ENCODE data around the gene GIPC3.

Gene GIPC3, protein sequence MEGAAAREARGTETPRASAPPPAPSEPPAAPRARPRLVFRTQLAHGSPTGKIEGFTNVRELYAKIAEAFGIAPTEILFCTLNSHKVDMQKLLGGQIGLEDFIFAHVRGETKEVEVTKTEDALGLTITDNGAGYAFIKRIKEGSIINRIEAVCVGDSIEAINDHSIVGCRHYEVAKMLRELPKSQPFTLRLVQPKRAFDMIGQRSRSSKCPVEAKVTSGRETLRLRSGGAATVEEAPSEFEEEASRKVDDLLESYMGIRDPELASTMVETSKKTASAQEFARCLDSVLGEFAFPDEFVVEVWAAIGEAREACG

GRCh38 chr19:3585301-3586126 is at the start of gene GIPC3:
TSS of gene GIPC3 (plus strand) at chr19:3585478. CDS start at chr19:3585598, 120 bp downstream.
- no peak for DNase-seq

DNA sequence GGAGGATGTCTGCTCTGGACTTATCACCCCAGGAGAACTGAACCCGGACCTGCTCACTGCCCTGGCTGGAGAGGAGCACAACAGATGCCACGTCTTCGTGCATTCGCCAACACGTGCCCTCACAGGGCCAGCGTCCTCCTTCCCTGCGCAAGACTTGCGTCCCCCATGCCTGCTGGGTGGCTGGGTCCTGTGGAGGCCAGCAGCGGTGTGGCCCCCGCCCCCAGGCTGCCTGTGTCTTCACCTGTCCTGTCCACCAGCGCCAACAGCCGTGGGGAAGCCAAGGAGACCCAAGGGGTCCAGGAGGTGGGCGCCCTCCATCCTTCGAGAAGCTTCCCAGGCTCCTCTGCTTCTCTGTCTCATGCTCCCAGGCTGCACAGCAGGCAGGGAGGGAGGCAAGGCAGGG is 49.7 kb upstream of the GIPC3 start:
- DNase-seq: no peak

DNA sequence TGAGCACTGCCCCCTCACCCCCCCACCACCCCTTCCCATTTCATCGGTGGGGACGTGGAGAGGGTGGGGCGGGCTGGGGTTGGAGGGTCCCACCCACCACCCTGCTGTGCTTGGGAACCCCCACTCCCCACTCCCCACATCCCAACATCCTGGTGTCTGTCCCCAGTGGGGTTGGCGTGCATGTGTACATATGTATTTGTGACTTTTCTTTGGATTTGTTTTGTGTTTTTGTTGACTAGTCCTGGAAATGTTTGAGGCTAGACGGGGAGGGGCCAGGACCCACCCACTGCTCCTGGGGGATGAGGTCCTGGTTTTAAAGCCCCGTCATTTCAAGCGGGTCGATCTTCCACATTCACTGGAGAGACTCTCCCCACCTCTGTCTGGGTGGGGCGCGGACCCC is 49.3 kb upstream of the GIPC3 start:
- DNase-seq: no peak

- DNase-seq: no peak
These were observed 48.7 kb upstream of the GIPC3 start for GRCh38 chr19:3536429-3537100.

DNA sequence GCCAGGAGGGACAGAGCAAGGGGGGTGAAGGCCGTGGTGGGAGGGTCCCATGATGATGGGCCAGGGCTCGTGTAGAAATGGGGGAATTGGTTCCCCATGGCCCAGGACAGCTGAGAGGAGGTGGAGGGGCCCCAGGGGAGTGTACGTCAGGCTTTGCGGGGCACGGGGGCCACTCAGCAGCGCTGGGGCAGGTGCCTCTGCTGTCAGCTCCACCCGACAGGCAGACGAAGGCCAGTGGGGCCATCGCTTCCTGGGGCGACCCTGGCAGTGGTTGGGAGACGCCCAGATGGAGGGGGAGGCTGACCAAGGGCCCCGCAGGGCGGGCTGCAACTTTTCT is 48.2 kb upstream of the GIPC3 start:
- no peak for DNase-seq

DNA sequence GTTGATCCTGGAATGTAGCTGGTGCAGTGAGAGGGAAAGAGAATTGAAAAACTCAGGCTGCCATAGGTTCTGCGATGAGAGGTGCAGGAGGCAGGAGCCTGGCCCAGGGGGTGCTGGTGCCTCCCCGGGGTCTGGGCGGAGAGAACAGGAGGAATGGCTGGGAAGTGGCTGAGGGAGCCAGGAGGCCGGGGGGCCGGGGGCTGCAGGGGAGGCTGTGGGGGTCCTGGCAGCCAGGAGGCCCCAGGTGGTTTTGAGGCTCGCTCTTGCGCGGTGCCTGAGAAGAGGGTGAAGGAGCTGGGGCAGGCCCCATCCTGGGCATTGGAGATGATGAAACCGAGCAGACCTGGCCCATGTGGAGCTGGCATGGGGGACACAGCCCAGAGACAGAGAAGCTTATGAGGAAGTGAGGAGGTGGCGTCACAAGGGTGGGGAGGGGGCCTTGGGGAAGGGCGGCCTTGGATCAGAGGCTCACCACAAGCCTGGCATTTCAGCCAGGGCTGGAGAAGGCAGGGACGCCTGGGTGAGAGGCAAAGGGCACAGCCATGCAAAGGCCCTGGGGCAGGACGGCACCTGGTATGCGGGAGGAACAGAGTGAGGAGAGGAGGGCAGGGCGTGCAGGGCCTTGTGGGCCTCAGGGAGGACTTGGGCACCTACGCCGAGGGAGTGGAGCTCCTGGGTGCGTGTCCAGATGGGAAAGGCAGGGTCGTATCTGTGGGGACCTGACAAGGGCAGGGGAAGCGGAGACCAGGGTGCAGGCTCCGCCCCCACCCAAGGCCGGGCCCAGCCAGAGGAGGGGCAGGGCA is 47.6 kb upstream of the GIPC3 start:
- DNase-seq: no peak

DNA sequence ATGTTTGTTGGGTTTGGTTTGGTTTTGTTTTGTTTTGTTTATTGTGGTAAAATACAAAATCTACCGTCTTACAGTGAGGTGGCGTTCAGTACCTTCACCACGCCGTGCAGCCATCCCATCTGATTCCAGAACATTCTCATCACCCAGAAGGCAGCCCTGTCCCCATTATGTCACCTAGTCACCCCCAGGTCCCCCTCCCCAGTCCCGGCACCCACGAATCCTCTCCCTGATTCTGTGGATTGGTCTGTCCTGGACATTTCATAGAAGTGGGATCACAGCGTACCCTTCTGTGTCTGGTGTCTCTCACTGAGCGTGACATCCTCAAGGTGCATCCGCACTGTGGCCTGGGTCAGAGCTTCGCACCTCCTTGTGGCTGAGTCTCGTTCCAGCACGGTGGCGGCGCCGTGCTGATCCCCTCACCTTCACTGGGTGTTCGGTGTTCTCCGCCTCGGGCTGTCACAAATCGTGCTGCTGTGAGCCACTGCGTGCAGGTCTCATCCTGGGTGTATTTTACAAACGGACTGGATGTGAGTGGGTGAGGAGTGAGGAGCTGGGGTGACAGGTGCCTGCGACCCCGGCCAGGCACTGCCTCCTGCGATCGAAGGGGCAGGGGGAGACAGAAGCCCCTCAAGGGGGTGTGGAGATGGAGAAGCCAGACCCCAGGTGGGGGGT is 46.9 kb upstream of the GIPC3 start:
- DNase-seq: no peak

DNA sequence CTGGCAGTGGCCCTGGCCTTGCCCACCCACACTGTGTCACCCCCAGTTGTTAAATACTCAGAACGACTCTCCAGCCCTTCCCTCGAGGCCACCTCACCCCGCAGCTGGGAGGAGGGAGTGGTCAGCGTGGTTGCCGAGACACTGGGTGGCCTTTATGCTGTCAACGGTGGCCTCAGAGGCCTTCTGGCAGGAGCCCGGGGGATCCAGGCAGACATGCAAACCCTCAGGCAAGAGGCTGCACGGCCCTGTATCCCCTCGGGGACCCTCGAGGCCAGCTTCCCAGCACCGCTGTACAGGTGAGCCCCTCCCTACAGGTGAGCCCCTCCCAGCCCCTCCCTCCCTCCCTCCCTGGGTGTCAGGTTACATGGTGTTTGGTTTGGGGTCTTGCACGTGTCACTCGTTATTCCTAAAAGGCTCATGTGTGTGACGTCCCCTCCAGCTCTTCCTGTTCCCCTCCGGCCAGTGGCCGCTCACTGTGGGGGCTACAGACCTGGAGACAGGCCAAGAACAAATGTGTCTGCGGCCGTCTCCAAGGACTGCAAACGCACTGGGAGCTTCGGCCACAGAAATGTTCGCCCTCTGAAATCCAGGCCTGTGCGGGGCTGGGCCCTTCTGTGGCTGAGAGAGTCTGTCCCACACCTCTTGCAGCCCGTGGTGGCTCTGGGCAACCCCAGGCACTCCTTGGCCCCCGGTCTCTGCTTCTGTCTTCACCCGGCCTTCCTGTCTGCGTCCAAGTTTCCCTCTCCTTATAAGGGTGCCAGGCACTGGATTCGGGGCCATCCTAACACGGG is 46.1 kb upstream of the GIPC3 start, which contains the start of gene TEKTIP1:
Gene TEKTIP1 (plus strand): TSS at position 210 of the 791 bp plus-strand sequence. CDS start 4 bp downstream, at position 214.
- DNase-seq: no peak

DNA sequence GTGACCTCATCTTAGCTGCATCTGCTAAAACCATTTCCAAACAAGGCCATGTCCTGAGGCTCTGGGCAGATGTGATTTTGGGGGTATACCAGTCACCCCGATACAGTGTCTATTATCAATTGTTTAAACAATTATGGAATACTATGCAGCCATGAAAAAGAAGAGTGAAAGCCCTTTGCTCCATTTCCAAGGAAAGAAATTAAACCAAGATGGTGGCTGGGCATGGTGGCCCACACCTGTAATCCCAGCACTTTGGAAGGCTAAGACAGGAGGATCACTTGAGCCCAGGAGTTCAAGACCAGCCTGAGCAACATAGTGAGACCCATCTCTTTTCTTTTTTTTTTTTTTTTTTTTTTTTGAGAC is 45.5 kb upstream of the GIPC3 start:
- no peak for DNase-seq

GRCh38 chr19:3543150-3544057 is 41.9 kb upstream of the GIPC3 start:
- no peak for DNase-seq

GRCh38 chr19:3544058-3544376 is 41.3 kb upstream of the GIPC3 start:
- DNase-seq: no peak

- no peak for DNase-seq
These were observed 40.3 kb upstream of the GIPC3 start for GRCh38 chr19:3544742-3545668.

GRCh38 chr19:3545669-3546034 is 39.6 kb upstream of the GIPC3 start:
- no peak for DNase-seq

DNA sequence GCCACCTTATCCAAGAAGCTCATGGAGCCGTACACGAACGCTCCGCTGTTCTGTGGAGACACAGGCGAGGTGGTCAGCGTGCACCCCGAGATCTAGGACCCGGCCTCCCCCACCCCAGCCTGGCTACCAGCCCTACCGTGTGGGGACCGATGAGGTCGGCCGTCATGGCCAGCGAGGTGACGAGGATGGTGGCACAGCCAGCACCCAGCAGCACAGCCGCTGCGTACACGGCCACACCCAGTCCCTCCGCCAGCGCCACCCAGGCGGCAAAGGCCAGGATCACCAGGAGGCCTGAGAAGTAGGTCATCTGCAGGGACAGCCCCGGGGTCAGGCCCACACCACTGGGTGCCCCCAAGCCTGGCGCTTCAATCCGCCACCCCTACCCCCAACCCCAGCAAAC is 39.2 kb upstream of the GIPC3 start:
- no peak for DNase-seq

DNA sequence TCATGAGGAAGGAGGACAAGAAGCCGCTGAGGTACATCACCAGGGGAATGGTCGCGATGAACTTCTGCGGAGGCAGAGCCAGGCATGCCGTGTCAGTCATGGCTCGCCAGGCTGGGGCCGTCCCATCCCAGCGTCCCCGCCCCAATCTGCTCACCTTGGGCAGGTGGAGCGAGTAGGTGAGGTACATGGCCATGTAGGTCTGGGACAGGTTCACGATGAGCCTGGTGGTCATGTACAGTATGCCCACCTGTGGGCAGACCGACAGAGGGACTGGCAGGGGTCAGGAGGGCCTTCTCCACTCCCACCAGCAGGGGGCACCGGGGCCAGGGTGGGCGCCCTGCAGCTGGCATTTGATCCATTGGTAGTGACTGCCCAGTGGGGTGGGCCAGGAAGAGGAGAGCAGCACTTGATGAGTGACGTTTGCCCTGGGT is 38.0 kb upstream of the GIPC3 start:
- no peak for DNase-seq

GRCh38 chr19:3547767-3548282 is 37.5 kb upstream of the GIPC3 start:
- DNase-seq: no peak

DNA sequence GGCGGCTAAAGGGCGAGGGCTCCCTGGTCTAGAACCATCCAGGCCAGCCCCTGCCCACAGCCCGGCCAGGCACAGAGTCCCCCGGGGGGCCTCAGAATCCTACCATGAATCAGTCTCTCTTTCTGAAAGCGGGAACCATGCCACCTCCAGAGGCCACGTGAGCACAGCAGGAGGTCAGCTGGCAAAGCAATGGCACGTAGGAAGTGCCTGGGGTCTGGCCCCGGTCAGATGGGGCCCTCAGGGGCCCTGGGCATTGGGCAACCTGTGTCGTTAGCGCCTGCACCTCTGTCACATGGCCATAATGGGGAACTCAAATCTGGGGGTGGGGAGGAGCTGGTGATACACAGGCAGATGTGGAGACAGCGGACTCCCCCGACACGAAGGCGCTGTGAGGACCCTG is 36.7 kb upstream of the GIPC3 start:
- DNase-seq: no peak

GRCh38 chr19:3549816-3550215 is 35.5 kb upstream of the GIPC3 start:
- no peak for DNase-seq

Measured in cortex of kidney (tissue), 1 donor.